Measurements from ENCODE around the gene POMP.

The POMP gene

GRCh38 chr13:28704919-28705318, 46.0 kb downstream of the POMP start:
- Mint-ChIP-seq H3K9me3 (no peaks in the 10 kb centered on the region), H3K4me1 (no peaks in the 10 kb centered on the region), H3K36me3 (ENCODE audit: low read depth) (no peaks in the 10 kb centered on the region), H3K27me3 (ENCODE audit: low read depth, poor library complexity) (no peaks in the 10 kb centered on the region), H3K27ac (no peak overlapping the region), H3K4me3 (no peak overlapping the region)
- DNase-seq = no peak
- TF ChIP-seq, protein P1, sequence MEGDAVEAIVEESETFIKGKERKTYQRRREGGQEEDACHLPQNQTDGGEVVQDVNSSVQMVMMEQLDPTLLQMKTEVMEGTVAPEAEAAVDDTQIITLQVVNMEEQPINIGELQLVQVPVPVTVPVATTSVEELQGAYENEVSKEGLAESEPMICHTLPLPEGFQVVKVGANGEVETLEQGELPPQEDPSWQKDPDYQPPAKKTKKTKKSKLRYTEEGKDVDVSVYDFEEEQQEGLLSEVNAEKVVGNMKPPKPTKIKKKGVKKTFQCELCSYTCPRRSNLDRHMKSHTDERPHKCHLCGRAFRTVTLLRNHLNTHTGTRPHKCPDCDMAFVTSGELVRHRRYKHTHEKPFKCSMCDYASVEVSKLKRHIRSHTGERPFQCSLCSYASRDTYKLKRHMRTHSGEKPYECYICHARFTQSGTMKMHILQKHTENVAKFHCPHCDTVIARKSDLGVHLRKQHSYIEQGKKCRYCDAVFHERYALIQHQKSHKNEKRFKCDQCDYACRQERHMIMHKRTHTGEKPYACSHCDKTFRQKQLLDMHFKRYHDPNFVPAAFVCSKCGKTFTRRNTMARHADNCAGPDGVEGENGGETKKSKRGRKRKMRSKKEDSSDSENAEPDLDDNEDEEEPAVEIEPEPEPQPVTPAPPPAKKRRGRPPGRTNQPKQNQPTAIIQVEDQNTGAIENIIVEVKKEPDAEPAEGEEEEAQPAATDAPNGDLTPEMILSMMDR (IDR thresholded peaks at IDR 0.05) = no peak

GRCh38 chr13:28705461-28706083, 46.6 kb downstream of the POMP start:
- Mint-ChIP-seq H3K27me3 (ENCODE audit: low read depth, poor library complexity) (no peaks in the 10 kb centered on the region), H3K4me1 (no peaks in the 10 kb centered on the region), H3K36me3 (ENCODE audit: low read depth) (no peaks in the 10 kb centered on the region), H3K9me3 (no peaks in the 10 kb centered on the region), H3K27ac (no peak overlapping the region), H3K4me3 (no peak overlapping the region)
- DNase-seq = no peak
- TF ChIP-seq, protein P1 (IDR thresholded peaks at IDR 0.05) = no peak

GRCh38 chr13:28707629-28708427, 48.9 kb downstream of the POMP start:
- TF ChIP-seq, protein P1 (IDR thresholded peaks at IDR 0.05) = no peak
- Mint-ChIP-seq H3K36me3 (ENCODE audit: low read depth) (no peaks in the 10 kb centered on the region), H3K4me3 (no peak overlapping the region), H3K9me3 (no peaks in the 10 kb centered on the region), H3K27ac (no peak overlapping the region), H3K27me3 (ENCODE audit: low read depth, poor library complexity) (peaks cover 1% of the 10 kb centered on the region), H3K4me1 (no peaks in the 10 kb centered on the region)
- DNase-seq = no peak

DNA sequence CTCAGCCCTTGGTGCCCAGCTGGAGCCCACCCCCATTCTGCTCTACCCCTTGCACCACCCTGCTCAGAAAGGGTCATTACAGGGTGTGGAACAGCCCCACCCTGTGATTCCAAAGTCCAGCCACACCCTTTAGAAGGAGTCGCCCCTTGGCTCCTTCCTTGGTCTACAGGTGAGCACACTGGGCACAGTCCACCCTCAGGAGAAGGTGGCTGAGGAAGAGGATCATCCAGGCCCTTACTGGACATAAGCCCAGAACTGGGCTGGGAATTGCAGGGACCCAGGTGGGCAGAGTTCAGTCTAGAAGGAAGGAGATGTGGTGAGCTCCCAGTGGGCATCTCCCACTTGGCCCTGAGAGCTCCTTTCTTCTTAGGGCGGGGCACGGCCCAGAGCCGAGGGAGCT, 51.2 kb downstream of the POMP start:
- no peaks in the 10 kb centered on the region for H3K4me1 Mint-ChIP-seq
- H3K27me3 Mint-ChIP-seq (ENCODE audit: low read depth, poor library complexity) = peaks cover 6% of the 10 kb centered on the region
- no peaks in the 10 kb centered on the region for H3K9me3 Mint-ChIP-seq
- no peak for DNase-seq
- H3K4me3 Mint-ChIP-seq = no peak overlapping the region
- TF ChIP-seq, protein P1 (IDR thresholded peaks at IDR 0.05) = no peak
- H3K36me3 Mint-ChIP-seq (ENCODE audit: low read depth) = no peaks in the 10 kb centered on the region
- no peak overlapping the region for H3K27ac Mint-ChIP-seq

DNA sequence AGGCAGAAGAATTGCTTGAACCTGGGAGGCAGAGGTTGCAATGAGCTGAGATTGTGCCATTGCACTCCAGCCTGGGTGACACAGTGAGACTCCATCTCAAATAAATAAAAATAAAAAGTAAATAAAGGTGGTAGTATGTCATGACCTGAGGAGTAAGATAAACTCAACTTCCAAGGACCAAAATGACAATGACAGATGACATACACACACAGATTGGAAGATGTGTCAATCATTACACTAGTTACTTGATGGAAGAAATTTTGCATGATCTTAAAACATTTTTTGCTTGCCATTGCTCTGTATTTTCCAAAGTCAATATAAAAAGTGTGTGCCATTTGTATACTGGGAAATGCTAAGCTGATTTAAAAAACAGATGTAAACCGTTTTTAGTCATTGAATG, 55.7 kb downstream of the POMP start:
- TF ChIP-seq, protein P1 (IDR thresholded peaks at IDR 0.05) = no peak
- peaks cover 43% of the 10 kb centered on the region for H3K27me3 Mint-ChIP-seq (ENCODE audit: low read depth, poor library complexity)
- peaks cover 8% of the 10 kb centered on the region for H3K4me1 Mint-ChIP-seq
- H3K4me3 Mint-ChIP-seq = no peak overlapping the region
- DNase-seq = no peak
- no peaks in the 10 kb centered on the region for H3K9me3 Mint-ChIP-seq
- no peaks in the 10 kb centered on the region for H3K36me3 Mint-ChIP-seq (ENCODE audit: low read depth)
- H3K27ac Mint-ChIP-seq = no peak overlapping the region

All from nephron progenitor cell (in vitro differentiated cells).